Keratinocyte (primary cell): ENCODE results near the gene STARD4. TPM values are rescaled to one million over a fixed set of nuclear protein-coding genes. Genes with fewer than 3 reads are reported as not detected.

ENCODE experiments used
- DNase-seq: peaks from one replicate; pipeline ENCODE4 v3.0.0-alpha.2; 2011; ENCODE audit warnings: low read depth, missing footprints, low spot score
- FAIRE-seq: peaks from 2 replicates; lab custom pipeline; 2011; peaks lifted over from hg19 to GRCh38; lab: Jason Lieb, UNC
- H2AFZ ChIP-seq: 2 replicates; pipeline ENCODE4 v1.6.0; 2012; ENCODE audit warnings: low read length, control low read depth, inconsistent platforms; ENCODE audit not compliant: control insufficient read depth
- H3K27ac ChIP-seq: 2 replicates; pipeline ENCODE4 v1.5.1; 2011; ENCODE audit warnings: low read length; ENCODE audit not compliant: control insufficient read depth, insufficient read depth
- H3K27me3 ChIP-seq: 3 replicates; pipeline ENCODE4 v1.6.0; 2011; ENCODE audit warnings: low read length; ENCODE audit not compliant: control insufficient read depth, insufficient read depth; ENCODE audit errors: extremely low read depth
- H3K36me3 ChIP-seq, 2 experiments: 2 replicates in 1 of 2; 3 replicates in 1 of 2; pipeline ENCODE4 v1.5.1; 2011; ENCODE audit warnings: low read length in 2 of 2, mild to moderate bottlenecking in 1 of 2; ENCODE audit not compliant: control insufficient read depth in 2 of 2, insufficient read depth in 2 of 2; ENCODE audit errors: extremely low read depth in 1 of 2
- H3K4me1 ChIP-seq: 3 replicates; pipeline ENCODE4 v1.5.1; 2011; ENCODE audit warnings: low read length; ENCODE audit not compliant: control insufficient read depth, insufficient read depth; ENCODE audit errors: extremely low read depth
- H3K4me2 ChIP-seq: 3 replicates; pipeline ENCODE4 v1.6.0; 2011; ENCODE audit warnings: low read depth, low read length; ENCODE audit not compliant: control insufficient read depth, insufficient read depth; ENCODE audit errors: extremely low read depth
- H3K4me3 ChIP-seq, 3 experiments: fragments of 200-600 bp in 1 of 3; sonication (generic) in 1 of 3; 2 replicates in 2 of 3; 3 replicates in 1 of 3; pipeline ENCODE4 v1.5.1; 2011 to 2016; ENCODE audit warnings: low read length in 3 of 3, mild to moderate bottlenecking in 3 of 3, control low read depth in 2 of 3, inconsistent platforms in 1 of 3, low read depth in 1 of 3, mixed read lengths in 1 of 3, mixed run types in 1 of 3, moderate library complexity in 1 of 3; ENCODE audit not compliant: control insufficient read depth in 2 of 3, insufficient read depth in 2 of 3; ENCODE audit errors: extremely low read depth in 1 of 3
- H3K79me2 ChIP-seq: 2 replicates; pipeline ENCODE4 v1.6.0; 2012; ENCODE audit warnings: low read length; ENCODE audit not compliant: control insufficient read depth, insufficient read depth
- H3K9ac ChIP-seq: 3 replicates; pipeline ENCODE4 v1.6.0; 2011; ENCODE audit warnings: low read length; ENCODE audit not compliant: control insufficient read depth, insufficient read depth; ENCODE audit errors: extremely low read depth
- H3K9me1 ChIP-seq: 3 replicates; pipeline ENCODE4 v1.6.0; 2011; ENCODE audit warnings: low read length; ENCODE audit not compliant: control insufficient read depth, insufficient read depth; ENCODE audit errors: extremely low read depth
- H3K9me3 ChIP-seq: 2 replicates; pipeline ENCODE4 v1.5.1; 2012; ENCODE audit warnings: low read depth, low read length; ENCODE audit not compliant: control insufficient read depth
- H4K20me1 ChIP-seq: 3 replicates; pipeline ENCODE4 v1.6.0; 2011; ENCODE audit warnings: low read length; ENCODE audit not compliant: control insufficient read depth, insufficient read depth; ENCODE audit errors: extremely low read depth
- EZH2 ChIP-seq: IDR thresholded peaks from one replicate; pipeline ENCODE4 v1.6.1; 2012; ENCODE audit warnings: inconsistent platforms, mild to moderate bottlenecking, low read length, moderate library complexity
- dilution Hi-C: fragments of 300-500 bp; cut with MboI; formaldehyde crosslinking; loops from one replicate; pipeline ENCODE4 v1.7.0; 2020; ENCODE audit warnings: low sequenced_read_pairs; ENCODE audit not compliant: extremely low pct_ligation_motif_present
- polyA plus RNA-seq, 5 experiments: library from polyadenylated mRNA; depleted of rRNA in 3 of 5; stranded (reverse) in 3 of 5; stranded (forward) in 1 of 5; unstranded in 1 of 5; fragments of >200 nt; gene quantifications; 1 replicate in 1 of 5; 2 replicates in 3 of 5; 3 replicates in 1 of 5; pipeline versions ENCODE4 v1.2.1 to v1.2.3, GENCODE V29; 2011 to 2012; ENCODE audit warnings: missing spikeins in 2 of 5, low read depth in 1 of 5, low replicate concordance in 1 of 5
- TF ChIP-seq, protein P1 (sequence below), 3 experiments: IDR thresholded peaks in 1 of 3; conservative IDR thresholded peaks in 1 of 3; optimal IDR thresholded peaks in 1 of 3; 2 replicates in 2 of 3; 3 replicates in 1 of 3; pipeline versions ENCODE3 to v1.5.1; 2011; ENCODE audit warnings: low read length in 3 of 3, mild to moderate bottlenecking in 3 of 3, moderate library complexity in 2 of 3, control low read depth in 1 of 3, inconsistent platforms in 1 of 3; ENCODE audit not compliant: insufficient read depth in 2 of 3; ENCODE audit errors: extremely low read depth in 1 of 3

Gene STARD4
- polyA plus RNA-seq, 1 donor (not counting 4 experiments of a cell fraction or from before 2014, with no cell fraction given) = 86.4 TPM

DNA sequence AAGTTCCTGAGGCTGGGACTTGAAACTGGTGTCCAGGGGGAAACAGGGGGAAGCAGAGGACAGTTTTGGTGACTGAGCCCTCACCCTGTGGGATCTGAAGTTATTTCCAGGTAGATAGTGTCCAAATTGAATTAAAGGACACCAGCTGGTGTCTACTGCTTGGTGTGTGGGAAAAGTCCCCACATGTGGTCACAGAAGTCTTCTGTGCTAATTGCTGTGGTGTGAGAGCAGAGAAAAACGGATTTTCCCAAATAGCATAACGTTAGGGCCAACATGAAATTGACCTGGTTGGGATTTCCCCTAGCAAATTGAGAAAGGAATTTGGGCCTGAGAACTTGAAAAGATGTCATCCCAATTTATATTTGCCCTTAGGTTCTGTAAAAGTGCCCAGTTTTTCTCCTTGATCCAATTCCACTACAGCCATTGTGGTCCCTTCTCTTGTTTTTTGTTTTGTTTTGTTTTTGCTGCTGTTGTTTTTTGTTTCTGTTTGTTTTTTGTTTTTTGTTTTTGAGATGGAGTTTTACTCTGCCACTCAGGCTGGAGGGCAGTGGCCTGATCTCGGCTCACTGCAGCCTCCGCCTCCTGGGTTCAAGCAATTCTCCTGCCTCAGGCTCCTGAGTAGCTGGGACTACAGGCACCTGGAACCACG, 5.6 kb upstream of the STARD4 start:
- H2AFZ ChIP-seq = no peak overlapping the region
- TF ChIP-seq, protein P1, sequence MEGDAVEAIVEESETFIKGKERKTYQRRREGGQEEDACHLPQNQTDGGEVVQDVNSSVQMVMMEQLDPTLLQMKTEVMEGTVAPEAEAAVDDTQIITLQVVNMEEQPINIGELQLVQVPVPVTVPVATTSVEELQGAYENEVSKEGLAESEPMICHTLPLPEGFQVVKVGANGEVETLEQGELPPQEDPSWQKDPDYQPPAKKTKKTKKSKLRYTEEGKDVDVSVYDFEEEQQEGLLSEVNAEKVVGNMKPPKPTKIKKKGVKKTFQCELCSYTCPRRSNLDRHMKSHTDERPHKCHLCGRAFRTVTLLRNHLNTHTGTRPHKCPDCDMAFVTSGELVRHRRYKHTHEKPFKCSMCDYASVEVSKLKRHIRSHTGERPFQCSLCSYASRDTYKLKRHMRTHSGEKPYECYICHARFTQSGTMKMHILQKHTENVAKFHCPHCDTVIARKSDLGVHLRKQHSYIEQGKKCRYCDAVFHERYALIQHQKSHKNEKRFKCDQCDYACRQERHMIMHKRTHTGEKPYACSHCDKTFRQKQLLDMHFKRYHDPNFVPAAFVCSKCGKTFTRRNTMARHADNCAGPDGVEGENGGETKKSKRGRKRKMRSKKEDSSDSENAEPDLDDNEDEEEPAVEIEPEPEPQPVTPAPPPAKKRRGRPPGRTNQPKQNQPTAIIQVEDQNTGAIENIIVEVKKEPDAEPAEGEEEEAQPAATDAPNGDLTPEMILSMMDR (optimal IDR thresholded peaks at IDR 0.05 in 1 of 3, IDR thresholded peaks at IDR 0.05 in 1 of 3, conservative IDR thresholded peaks at IDR 0.05 in 1 of 3; ENCODE audit: extremely low read depth in 1 of 3, insufficient read depth in 2 of 3, low read length in 3 of 3) = no peak
- no peak for TF ChIP-seq EZH2
- no peaks in the 10 kb centered on the region for H4K20me1 ChIP-seq
- no peaks in the 10 kb centered on the region for H3K79me2 ChIP-seq
- dilution Hi-C loops = no loop called here
- DNase-seq = no peak
- no peak overlapping the region for H3K27ac ChIP-seq
- H3K4me1 ChIP-seq = peaks cover 7% of the 10 kb centered on the region
- FAIRE-seq = no peak
- no peaks in the 10 kb centered on the region for H3K9me3 ChIP-seq
- no peak overlapping the region for H3K4me2 ChIP-seq
- no peaks in the 10 kb centered on the region for H3K9me1 ChIP-seq
- H3K36me3 ChIP-seq = no peaks in the 10 kb centered on the region
- H3K27me3 ChIP-seq = no peaks in the 10 kb centered on the region
- no peak overlapping the region for H3K4me3 ChIP-seq
- no peak overlapping the region for H3K9ac ChIP-seq

- H3K9me3 ChIP-seq = no peaks in the 10 kb centered on the region
- DNase-seq = no peak
- H3K27ac ChIP-seq = no peak overlapping the region
- no peak overlapping the region for H3K9ac ChIP-seq
- H3K4me1 ChIP-seq = peaks cover 13% of the 10 kb centered on the region
- no peaks in the 10 kb centered on the region for H3K36me3 ChIP-seq
- no peak for TF ChIP-seq EZH2
- TF ChIP-seq, protein P1 (optimal IDR thresholded peaks at IDR 0.05 in 1 of 3, IDR thresholded peaks at IDR 0.05 in 1 of 3, conservative IDR thresholded peaks at IDR 0.05 in 1 of 3; ENCODE audit: extremely low read depth in 1 of 3, insufficient read depth in 2 of 3, low read length in 3 of 3) = no peak
- H3K9me1 ChIP-seq = no peaks in the 10 kb centered on the region
- no peaks in the 10 kb centered on the region for H3K27me3 ChIP-seq
- no peak for FAIRE-seq
- dilution Hi-C loops = no loop called here
- H3K79me2 ChIP-seq = peaks cover 33% of the 10 kb centered on the region
- no peaks in the 10 kb centered on the region for H4K20me1 ChIP-seq
- H3K4me2 ChIP-seq = no peak overlapping the region
- no peak overlapping the region for H3K4me3 ChIP-seq
- no peak overlapping the region for H2AFZ ChIP-seq
Measured at GRCh38 chr5:111514087-111514486, 1.8 kb upstream of the STARD4 start.
